Body of pancreas (tissue), 4 donors: ENCODE measurements around the gene SLC25A1.

Experiments used
- CTCF ChIP-seq, 7 experiments: fragments of 450-650 bp in 4 of 7; fragments of 200-600 bp in 3 of 7; sonication (generic) in 3 of 7; IDR thresholded peaks; one replicate each; pipeline ENCODE4 v1.5.1; 2016 to 2019; ENCODE audit warnings: antibody characterized with exemption in 7 of 7
- POLR2A ChIP-seq, 3 donors: fragments of 450-650 bp; IDR thresholded peaks; one replicate each; pipeline ENCODE4 v1.6.1; 2016; ENCODE audit warnings: antibody characterized with exemption in 3 of 3, mild to moderate bottlenecking in 2 of 3

DNA sequence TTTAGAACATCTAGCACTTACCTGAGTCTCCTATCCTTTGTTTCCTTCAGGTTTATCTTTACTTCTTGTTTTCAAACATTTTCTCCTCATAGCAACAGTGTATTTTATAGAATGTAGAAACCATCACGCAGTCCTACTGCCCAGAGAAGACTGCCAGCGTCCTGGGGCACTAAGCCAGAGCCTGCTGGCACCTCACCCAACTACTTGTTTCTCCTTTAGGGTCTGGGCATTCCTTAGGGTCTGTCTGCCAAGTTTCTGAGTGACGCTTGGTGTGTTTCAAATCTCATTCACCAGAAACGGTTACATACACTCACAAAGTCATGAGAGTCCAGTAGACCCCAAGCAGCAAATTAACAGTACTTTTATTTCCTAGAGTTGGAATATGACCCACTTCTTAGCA lies 49.6 kb upstream of the SLC25A1 start:
- TF ChIP-seq CTCF (IDR thresholded peaks at IDR 0.05), result no peak
- TF ChIP-seq POLR2A (IDR thresholded peaks at IDR 0.05), result no peak
